AG09309 (cell line): ENCODE measurements around the gene TXNDC17.

Experiments
- DNase-seq: peaks from one replicate; pipeline ENCODE4 v3.0.0-alpha.2; 2010; ENCODE audit warnings: low read depth
- H3K4me3 ChIP-seq: 2 replicates; pipeline ENCODE4 v1.5.1; 2011; ENCODE audit warnings: mild to moderate bottlenecking, low read depth, low read length, moderate library complexity; ENCODE audit not compliant: control insufficient read depth
- TF ChIP-seq, protein P1 (sequence below): IDR thresholded peaks from 2 replicates; pipeline ENCODE4 v1.5.1; 2011; ENCODE audit warnings: mild to moderate bottlenecking, low read depth, low read length, inconsistent platforms; ENCODE audit not compliant: insufficient read depth, control insufficient read depth; ENCODE audit errors: missing control alignments

Gene TXNDC17

GRCh38 chr17:6611231-6611630, 29.6 kb upstream of the TXNDC17 start:
- no peak for DNase-seq
- TF ChIP-seq, protein P1, sequence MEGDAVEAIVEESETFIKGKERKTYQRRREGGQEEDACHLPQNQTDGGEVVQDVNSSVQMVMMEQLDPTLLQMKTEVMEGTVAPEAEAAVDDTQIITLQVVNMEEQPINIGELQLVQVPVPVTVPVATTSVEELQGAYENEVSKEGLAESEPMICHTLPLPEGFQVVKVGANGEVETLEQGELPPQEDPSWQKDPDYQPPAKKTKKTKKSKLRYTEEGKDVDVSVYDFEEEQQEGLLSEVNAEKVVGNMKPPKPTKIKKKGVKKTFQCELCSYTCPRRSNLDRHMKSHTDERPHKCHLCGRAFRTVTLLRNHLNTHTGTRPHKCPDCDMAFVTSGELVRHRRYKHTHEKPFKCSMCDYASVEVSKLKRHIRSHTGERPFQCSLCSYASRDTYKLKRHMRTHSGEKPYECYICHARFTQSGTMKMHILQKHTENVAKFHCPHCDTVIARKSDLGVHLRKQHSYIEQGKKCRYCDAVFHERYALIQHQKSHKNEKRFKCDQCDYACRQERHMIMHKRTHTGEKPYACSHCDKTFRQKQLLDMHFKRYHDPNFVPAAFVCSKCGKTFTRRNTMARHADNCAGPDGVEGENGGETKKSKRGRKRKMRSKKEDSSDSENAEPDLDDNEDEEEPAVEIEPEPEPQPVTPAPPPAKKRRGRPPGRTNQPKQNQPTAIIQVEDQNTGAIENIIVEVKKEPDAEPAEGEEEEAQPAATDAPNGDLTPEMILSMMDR, result no peak
- no peak overlapping the region for H3K4me3 ChIP-seq

GRCh38 chr17:6623941-6624340, 16.9 kb upstream of the TXNDC17 start:
- no peak for DNase-seq
- TF ChIP-seq, protein P1, result no peak
- no peak overlapping the region for H3K4me3 ChIP-seq

DNA sequence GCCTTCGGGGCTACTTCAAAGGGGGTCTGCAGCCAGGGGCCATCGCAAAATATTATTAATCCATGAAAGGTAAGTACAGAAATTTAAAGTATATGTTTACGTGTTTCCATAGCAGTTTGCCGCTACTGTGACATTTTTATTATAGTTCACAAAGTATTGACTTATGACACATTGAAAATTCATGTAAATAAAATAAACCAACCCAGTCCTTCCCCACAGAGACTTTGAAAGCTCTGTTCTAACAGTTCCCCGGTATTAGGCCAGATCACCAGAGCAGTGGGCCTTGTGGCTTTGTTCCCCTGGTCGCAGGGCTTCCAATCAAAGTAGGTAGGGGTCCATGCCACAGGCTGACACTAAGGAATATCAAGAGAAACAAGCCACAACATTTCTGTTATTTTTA, 14.2 kb upstream of the TXNDC17 start:
- DNase-seq, result no peak
- TF ChIP-seq, protein P1, result no peak
- H3K4me3 ChIP-seq, result no peak overlapping the region

- no peak overlapping the region for H3K4me3 ChIP-seq
- TF ChIP-seq, protein P1, result no peak
- no peak for DNase-seq
Measured at GRCh38 chr17:6627019-6627418, 13.8 kb upstream of the TXNDC17 start.

DNA sequence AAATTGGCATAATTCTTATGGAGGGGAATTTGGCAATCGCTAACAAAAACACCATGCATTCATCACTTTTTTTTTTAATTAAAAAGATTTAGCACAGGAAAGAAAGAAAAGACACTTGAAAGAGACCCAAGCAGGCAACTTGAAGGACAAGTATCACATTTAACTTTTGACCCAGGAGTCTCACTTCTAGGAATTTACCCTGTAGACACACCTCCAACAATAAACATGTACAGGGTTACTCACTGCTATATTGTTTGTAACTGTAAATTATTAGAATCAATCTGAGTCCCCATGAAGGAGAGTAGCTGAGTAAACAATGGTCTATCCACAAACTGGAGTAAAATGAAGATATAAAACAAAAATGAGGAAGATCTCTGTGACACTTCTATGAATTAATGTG, 10.5 kb upstream of the TXNDC17 start:
- no peak for DNase-seq
- no peak overlapping the region for H3K4me3 ChIP-seq
- TF ChIP-seq, protein P1, result no peak

DNA sequence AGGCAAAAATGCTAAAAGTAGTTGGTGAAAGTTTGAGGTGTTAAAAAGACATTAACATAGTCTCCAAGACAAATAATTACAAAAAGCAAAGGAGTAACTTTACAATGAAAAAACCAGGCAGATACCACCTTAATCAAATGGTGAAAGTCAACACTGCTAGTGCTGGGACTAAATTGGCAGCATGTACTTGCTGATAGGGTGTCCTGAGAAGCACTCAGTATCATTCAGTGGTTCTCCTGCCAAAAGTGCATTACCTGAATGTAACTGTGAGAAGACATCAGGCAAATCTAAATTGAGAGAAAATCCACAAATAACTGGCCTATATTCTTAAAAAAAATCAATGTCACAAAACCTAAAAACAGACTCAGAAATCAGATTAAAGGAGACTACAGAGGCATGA, 8.3 kb upstream of the TXNDC17 start:
- TF ChIP-seq, protein P1, result no peak
- DNase-seq, result no peak
- no peak overlapping the region for H3K4me3 ChIP-seq

GRCh38 chr17:6633263-6633662, 7.6 kb upstream of the TXNDC17 start:
- no peak for DNase-seq
- no peak overlapping the region for H3K4me3 ChIP-seq
- TF ChIP-seq, protein P1, result no peak
